ENCODE measurements around the gene PSAP. TPM values are rescaled to one million over a fixed set of nuclear protein-coding genes. Genes with fewer than 3 reads are reported as not detected.
A peak's percentile ranks its signal among the peaks of the same experiment; 100 is the strongest.

Gene PSAP
- total and polyA plus RNA-seq, 4 experiments from 2014 or later, result 248 to 611 (median 324) TPM

- H3K36me3 Mint-ChIP-seq, result peaks cover 18 to 24% of the 10 kb centered on the region in 2 donors
- H3K27ac Mint-ChIP-seq, result no peak overlapping the region
- Histone ChIP-seq H3K27me3 (ENCODE audit: insufficient read depth, low read length) (no peaks in the 10 kb centered on the region), H3K36me3 (ENCODE audit: insufficient read depth, low read length) (no peaks in the 10 kb centered on the region), H3K4me3 (ENCODE audit: low read length in 2 of 2) (no peak overlapping the region), H3K27ac (ENCODE audit: low read depth, low read length) (no peak overlapping the region), H3K4me1 (ENCODE audit: insufficient read depth, low read length) (no peaks in the 10 kb centered on the region), H3K9me3 (ENCODE audit: control insufficient read depth in 1 of 2, low read length in 2 of 2) (no peaks in the 10 kb centered on the region)
- peak; percentile 63 to 78 (median 75) for DNase-seq
- ChIA-PET CTCF (ENCODE audit: partially characterized antibody) (interaction anchor here (0.6 to 4.0 kb wide), 37 partner anchors 10 to 502 kb away, joined by 3 to 32 read pairs (median 3); partner anchors contain the start of gene VSIR), POLR2A (ENCODE audit: partially characterized antibody) (interaction anchor here (0.9 to 2.1 kb wide), 6 partner anchors 39 to 428 kb away, joined by 3 to 7 read pairs (median 3); partner anchors contain the start of gene VSIR)
- no peak overlapping the region for H3K4me3 Mint-ChIP-seq
- intact Hi-C loops (cut with micrococcal nuclease), result loop anchor here (1.0 to 5.0 kb wide), 6 partner anchors 115 to 498 kb away; partner anchors contain the start of gene SLC29A3
- H3K4me1 Mint-ChIP-seq, result peaks cover 0 to 2% (median 0%) of the 10 kb centered on the region in 4 donors
- peaks cover 0 to 3% (median 0%) of the 10 kb centered on the region in 8 donors for H3K9me3 Mint-ChIP-seq
- no peaks in the 10 kb centered on the region for H3K27me3 Mint-ChIP-seq
These were observed 38.8 kb downstream of the PSAP start for GRCh38 chr10:71812016-71812912.

- ChIA-PET POLR2A (ENCODE audit: partially characterized antibody) (interaction anchor here (0.6 to 2.1 kb wide), 5 partner anchors 38 to 113 kb away, joined by 3 to 7 read pairs (median 3); partner anchors contain the start of gene VSIR), CTCF (ENCODE audit: partially characterized antibody) (interaction anchor here (0.6 to 4.0 kb wide), 34 partner anchors 11 to 502 kb away, joined by 3 to 32 read pairs (median 4); partner anchors contain the start of gene VSIR)
- no peak for DNase-seq
- Histone ChIP-seq H3K27ac (ENCODE audit: low read depth, low read length) (no peak overlapping the region), H3K4me3 (ENCODE audit: low read length in 2 of 2) (no peak overlapping the region), H3K36me3 (ENCODE audit: insufficient read depth, low read length) (no peaks in the 10 kb centered on the region), H3K27me3 (ENCODE audit: insufficient read depth, low read length) (no peaks in the 10 kb centered on the region), H3K9me3 (ENCODE audit: control insufficient read depth in 1 of 2, low read length in 2 of 2) (no peaks in the 10 kb centered on the region), H3K4me1 (ENCODE audit: insufficient read depth, low read length) (no peaks in the 10 kb centered on the region)
- H3K4me3 Mint-ChIP-seq, result no peak overlapping the region
- H3K36me3 Mint-ChIP-seq, result peaks cover 10 to 15% of the 10 kb centered on the region in 2 donors
- H3K27me3 Mint-ChIP-seq, result no peaks in the 10 kb centered on the region
- intact Hi-C loops (cut with micrococcal nuclease), result loop anchor here (5.0 kb wide), 1 partner anchor 114 kb away; no protein-coding TSS in a partner anchor
- peaks cover 0 to 1% (median 0%) of the 10 kb centered on the region in 8 donors for H3K9me3 Mint-ChIP-seq
- H3K27ac Mint-ChIP-seq, result no peak overlapping the region
- peaks cover 0 to 2% (median 0%) of the 10 kb centered on the region in 4 donors for H3K4me1 Mint-ChIP-seq
These were observed 39.7 kb downstream of the PSAP start for GRCh38 chr10:71811351-71811750.

- no peak for DNase-seq
- Histone ChIP-seq H3K27me3 (ENCODE audit: insufficient read depth, low read length) (no peaks in the 10 kb centered on the region), H3K4me1 (ENCODE audit: insufficient read depth, low read length) (no peaks in the 10 kb centered on the region), H3K4me3 (ENCODE audit: low read length in 2 of 2) (no peak overlapping the region), H3K27ac (ENCODE audit: low read depth, low read length) (no peak overlapping the region), H3K36me3 (ENCODE audit: insufficient read depth, low read length) (no peaks in the 10 kb centered on the region), H3K9me3 (ENCODE audit: control insufficient read depth in 1 of 2, low read length in 2 of 2) (no peaks in the 10 kb centered on the region)
- no peak overlapping the region for H3K4me3 Mint-ChIP-seq
- H3K27ac Mint-ChIP-seq, result no peak overlapping the region
- intact Hi-C loops (cut with micrococcal nuclease), result loop anchor here (5.0 kb wide), 1 partner anchor 113 kb away; no protein-coding TSS in a partner anchor
- CTCF ChIA-PET (ENCODE audit: partially characterized antibody), result interaction anchor here (0.7 to 4.0 kb wide), 9 partner anchors 37 to 490 kb away, joined by 3 to 32 read pairs (median 9); partner anchors contain the start of gene VSIR
- POLR2A ChIA-PET (ENCODE audit: partially characterized antibody), result no interaction called here
- H3K9me3 Mint-ChIP-seq, result peaks cover 0 to 1% (median 0%) of the 10 kb centered on the region in 8 donors
- H3K27me3 Mint-ChIP-seq, result no peaks in the 10 kb centered on the region
- H3K36me3 Mint-ChIP-seq, result peaks cover 3 to 4% of the 10 kb centered on the region in 2 donors
- H3K4me1 Mint-ChIP-seq, result peaks cover 0 to 3% (median under 1%) of the 10 kb centered on the region in 4 donors
These were observed 40.9 kb downstream of the PSAP start for GRCh38 chr10:71810048-71810750.

GRCh38 chr10:71809628-71810027, 41.4 kb downstream of the PSAP start:
- Mint-ChIP-seq H3K36me3 (peaks cover 3% of the 10 kb centered on the region in 2 donors), H3K9me3 (peaks cover 0 to 1% (median 0%) of the 10 kb centered on the region in 8 donors), H3K4me1 (peaks cover 0 to 3% (median under 1%) of the 10 kb centered on the region in 4 donors), H3K27me3 (no peaks in the 10 kb centered on the region), H3K27ac (peak overlapping the region in 1 of 7 donors; percentile 8), H3K4me3 (no peak overlapping the region)
- POLR2A ChIA-PET (ENCODE audit: partially characterized antibody), result no interaction called here
- no peak for DNase-seq
- Histone ChIP-seq H3K4me3 (ENCODE audit: low read length in 2 of 2) (no peak overlapping the region), H3K27me3 (ENCODE audit: insufficient read depth, low read length) (no peaks in the 10 kb centered on the region), H3K27ac (ENCODE audit: low read depth, low read length) (no peak overlapping the region), H3K4me1 (ENCODE audit: insufficient read depth, low read length) (no peaks in the 10 kb centered on the region), H3K36me3 (ENCODE audit: insufficient read depth, low read length) (no peaks in the 10 kb centered on the region), H3K9me3 (ENCODE audit: control insufficient read depth in 1 of 2, low read length in 2 of 2) (no peaks in the 10 kb centered on the region)
- CTCF ChIA-PET (ENCODE audit: partially characterized antibody), result no interaction called here
- intact Hi-C loops (cut with micrococcal nuclease), result loop anchor here (5.0 kb wide), 1 partner anchor 112 kb away; no protein-coding TSS in a partner anchor

- no peak overlapping the region for H3K4me3 Mint-ChIP-seq
- Histone ChIP-seq H3K27me3 (ENCODE audit: insufficient read depth, low read length) (no peaks in the 10 kb centered on the region), H3K4me3 (ENCODE audit: low read length in 2 of 2) (no peak overlapping the region), H3K4me1 (ENCODE audit: insufficient read depth, low read length) (no peaks in the 10 kb centered on the region), H3K36me3 (ENCODE audit: insufficient read depth, low read length) (no peaks in the 10 kb centered on the region), H3K27ac (ENCODE audit: low read depth, low read length) (no peak overlapping the region), H3K9me3 (ENCODE audit: control insufficient read depth in 1 of 2, low read length in 2 of 2) (no peaks in the 10 kb centered on the region)
- H3K27ac Mint-ChIP-seq, result no peak overlapping the region
- peaks cover 0 to 3% (median under 1%) of the 10 kb centered on the region in 4 donors for H3K4me1 Mint-ChIP-seq
- ChIA-PET CTCF (ENCODE audit: partially characterized antibody) (no interaction called here), POLR2A (ENCODE audit: partially characterized antibody) (no interaction called here)
- intact Hi-C loops (cut with micrococcal nuclease), result no loop called here
- H3K36me3 Mint-ChIP-seq, result peaks cover 3% of the 10 kb centered on the region in 2 donors
- DNase-seq, result no peak
- H3K27me3 Mint-ChIP-seq, result no peaks in the 10 kb centered on the region
- H3K9me3 Mint-ChIP-seq, result peaks cover 0 to 1% (median 0%) of the 10 kb centered on the region in 8 donors
These were observed 43.2 kb downstream of the PSAP start for GRCh38 chr10:71807557-71808510.

- ChIA-PET POLR2A (ENCODE audit: partially characterized antibody) (no interaction called here), CTCF (ENCODE audit: partially characterized antibody) (interaction anchor here (0.7 to 1.2 kb wide), 3 partner anchors 33 to 422 kb away, joined by 3 to 4 read pairs (median 3); no protein-coding TSS in a partner anchor)
- Mint-ChIP-seq H3K4me1 (peaks cover 0 to 3% (median 0%) of the 10 kb centered on the region in 4 donors), H3K36me3 (peaks cover 3% of the 10 kb centered on the region in 2 donors), H3K4me3 (no peak overlapping the region), H3K27ac (no peak overlapping the region), H3K27me3 (no peaks in the 10 kb centered on the region), H3K9me3 (peaks cover 0 to 1% (median 0%) of the 10 kb centered on the region in 8 donors)
- Histone ChIP-seq H3K9me3 (ENCODE audit: control insufficient read depth in 1 of 2, low read length in 2 of 2) (no peaks in the 10 kb centered on the region), H3K36me3 (ENCODE audit: insufficient read depth, low read length) (no peaks in the 10 kb centered on the region), H3K27ac (ENCODE audit: low read depth, low read length) (no peak overlapping the region), H3K4me1 (ENCODE audit: insufficient read depth, low read length) (no peaks in the 10 kb centered on the region), H3K27me3 (ENCODE audit: insufficient read depth, low read length) (no peaks in the 10 kb centered on the region), H3K4me3 (ENCODE audit: low read length in 2 of 2) (no peak overlapping the region)
- intact Hi-C loops (cut with micrococcal nuclease), result no loop called here
- no peak for DNase-seq
These were observed 44.1 kb downstream of the PSAP start for GRCh38 chr10:71806704-71807556.
